Measurements from ENCODE around the gene ATF4.

Gene ATF4

GRCh38 chr22:39528681-39529486 lies 8.5 kb downstream of the ATF4 start (continued):
- TF ChIP-seq, protein P1, sequence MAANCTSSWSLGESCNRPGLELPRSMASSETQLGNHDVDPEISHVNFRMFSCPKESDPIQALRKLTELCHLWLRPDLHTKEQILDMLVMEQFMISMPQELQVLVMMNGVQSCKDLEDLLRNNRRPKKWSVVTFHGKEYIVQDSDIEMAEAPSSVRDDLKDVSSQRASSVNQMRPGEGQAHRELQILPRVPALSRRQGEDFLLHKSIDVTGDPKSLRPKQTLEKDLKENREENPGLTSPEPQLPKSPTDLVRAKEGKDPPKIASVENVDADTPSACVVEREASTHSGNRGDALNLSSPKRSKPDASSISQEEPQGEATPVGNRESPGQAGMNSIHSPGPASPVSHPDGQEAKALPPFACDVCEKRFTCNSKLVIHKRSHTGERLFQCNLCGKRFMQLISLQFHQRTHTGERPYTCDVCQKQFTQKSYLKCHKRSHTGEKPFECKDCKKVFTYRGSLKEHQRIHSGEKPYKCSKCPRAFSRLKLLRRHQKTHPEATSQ (tag by site-specific recombination; IDR thresholded peaks at IDR 0.05): peak; percentile 82; the same call in 1 of the 2 replicates
- peak; percentile 83 for TF ChIP-seq ZBTB7A (tag by site-specific recombination; IDR thresholded peaks at IDR 0.05; ENCODE audit: low read depth)
- peak; percentile 77 for TF ChIP-seq ZSCAN4 (tag by site-specific recombination; IDR thresholded peaks at IDR 0.05)
- TF ChIP-seq SP3 (tag by site-specific recombination; IDR thresholded peaks at IDR 0.05): peak; percentile 59; the same call in 1 of the 2 replicates
- TF ChIP-seq ZNF580 (tag by site-specific recombination; IDR thresholded peaks at IDR 0.05): peak; percentile 86; the same call in 1 of the 2 replicates
- no peak for TF ChIP-seq ZNF560 (tag by site-specific recombination; IDR thresholded peaks at IDR 0.05; ENCODE audit: borderline replicate concordance)
- TF ChIP-seq ZBTB48 (tag by site-specific recombination; IDR thresholded peaks at IDR 0.05): 0 out of 2 replicates have a peak, but pooled peaks have one; percentile 47
- 0 out of 2 replicates have a peak, but pooled peaks have one; percentile 35 for TF ChIP-seq BCL11B (tag by site-specific recombination; IDR thresholded peaks at IDR 0.05; ENCODE audit: low read depth)
- peak; percentile 39; the same call in 1 of the 2 replicates for TF ChIP-seq ZNF121 (tag by site-specific recombination; IDR thresholded peaks at IDR 0.05)
- TF ChIP-seq ZNF501 (tag by site-specific recombination; IDR thresholded peaks at IDR 0.05): peak; percentile 96
- TF ChIP-seq ZSCAN16 (tag by site-specific recombination; IDR thresholded peaks at IDR 0.05): no peak
- TF ChIP-seq ZNF558 (tag by site-specific recombination; IDR thresholded peaks at IDR 0.05): peak; percentile 28; the same call in 1 of the 2 replicates
- TF ChIP-seq ZNF776 (tag by site-specific recombination; IDR thresholded peaks at IDR 0.05; ENCODE audit: borderline replicate concordance): no peak
- TF ChIP-seq ZNF248 (tag by site-specific recombination; IDR thresholded peaks at IDR 0.05): no peak
- TF ChIP-seq ZNF175 (tag by site-specific recombination; IDR thresholded peaks at IDR 0.05): no peak
- no peak for TF ChIP-seq ZNF514 (tag by site-specific recombination; IDR thresholded peaks at IDR 0.05)
- peak; percentile 88 for TF ChIP-seq ZNF629 (tag by site-specific recombination; IDR thresholded peaks at IDR 0.05)
- TF ChIP-seq, protein P2, sequence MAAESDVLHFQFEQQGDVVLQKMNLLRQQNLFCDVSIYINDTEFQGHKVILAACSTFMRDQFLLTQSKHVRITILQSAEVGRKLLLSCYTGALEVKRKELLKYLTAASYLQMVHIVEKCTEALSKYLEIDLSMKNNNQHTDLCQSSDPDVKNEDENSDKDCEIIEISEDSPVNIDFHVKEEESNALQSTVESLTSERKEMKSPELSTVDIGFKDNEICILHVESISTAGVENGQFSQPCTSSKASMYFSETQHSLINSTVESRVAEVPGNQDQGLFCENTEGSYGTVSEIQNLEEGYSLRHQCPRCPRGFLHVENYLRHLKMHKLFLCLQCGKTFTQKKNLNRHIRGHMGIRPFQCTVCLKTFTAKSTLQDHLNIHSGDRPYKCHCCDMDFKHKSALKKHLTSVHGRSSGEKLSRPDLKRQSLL (tag by site-specific recombination; IDR thresholded peaks at IDR 0.05): peak; percentile 82
- no peak for TF ChIP-seq ZNF549 (tag by site-specific recombination; IDR thresholded peaks at IDR 0.05)
- TF ChIP-seq, protein P3, sequence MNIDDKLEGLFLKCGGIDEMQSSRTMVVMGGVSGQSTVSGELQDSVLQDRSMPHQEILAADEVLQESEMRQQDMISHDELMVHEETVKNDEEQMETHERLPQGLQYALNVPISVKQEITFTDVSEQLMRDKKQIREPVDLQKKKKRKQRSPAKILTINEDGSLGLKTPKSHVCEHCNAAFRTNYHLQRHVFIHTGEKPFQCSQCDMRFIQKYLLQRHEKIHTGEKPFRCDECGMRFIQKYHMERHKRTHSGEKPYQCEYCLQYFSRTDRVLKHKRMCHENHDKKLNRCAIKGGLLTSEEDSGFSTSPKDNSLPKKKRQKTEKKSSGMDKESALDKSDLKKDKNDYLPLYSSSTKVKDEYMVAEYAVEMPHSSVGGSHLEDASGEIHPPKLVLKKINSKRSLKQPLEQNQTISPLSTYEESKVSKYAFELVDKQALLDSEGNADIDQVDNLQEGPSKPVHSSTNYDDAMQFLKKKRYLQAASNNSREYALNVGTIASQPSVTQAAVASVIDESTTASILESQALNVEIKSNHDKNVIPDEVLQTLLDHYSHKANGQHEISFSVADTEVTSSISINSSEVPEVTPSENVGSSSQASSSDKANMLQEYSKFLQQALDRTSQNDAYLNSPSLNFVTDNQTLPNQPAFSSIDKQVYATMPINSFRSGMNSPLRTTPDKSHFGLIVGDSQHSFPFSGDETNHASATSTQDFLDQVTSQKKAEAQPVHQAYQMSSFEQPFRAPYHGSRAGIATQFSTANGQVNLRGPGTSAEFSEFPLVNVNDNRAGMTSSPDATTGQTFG (tag by site-specific recombination; IDR thresholded peaks at IDR 0.05; ENCODE audit: borderline replicate concordance): peak; percentile 96; the same call in 1 of the 2 replicates
- peak; percentile 83 for TF ChIP-seq ZIC2 (tag by site-specific recombination; IDR thresholded peaks at IDR 0.05)
- no peak for TF ChIP-seq GFI1B (tag by site-specific recombination; IDR thresholded peaks at IDR 0.05)
- TF ChIP-seq ZNF140 (tag by site-specific recombination; IDR thresholded peaks at IDR 0.05): no peak
- no peak for TF ChIP-seq ZNF837 (tag by site-specific recombination; IDR thresholded peaks at IDR 0.05)
- peak; percentile 75; the same call in 1 of the 2 replicates for TF ChIP-seq BCL11A (tag by site-specific recombination; IDR thresholded peaks at IDR 0.05; ENCODE audit: low read depth)
- TF ChIP-seq ZSCAN18 (tag by site-specific recombination; IDR thresholded peaks at IDR 0.05): peak; percentile 94
- TF ChIP-seq ZNF16 (tag by site-specific recombination; IDR thresholded peaks at IDR 0.05; ENCODE audit: low read depth): no peak
- TF ChIP-seq TRIM28 (IDR thresholded peaks at IDR 0.05; ENCODE audit: borderline replicate concordance, low read length): peak; percentile 96
- peak; percentile 53; the same call in 1 of the 2 replicates for TF ChIP-seq ZNF449 (tag by site-specific recombination; IDR thresholded peaks at IDR 0.05)
